Central memory CD4-positive, alpha-beta T cell (primary cell): Measurements from ENCODE around the gene PBRM1.
"Not testable (repeated sequence)": the region's sequence is repeated elsewhere in the genome, so short reads cannot be mapped to it uniquely, and the experiment has no call there.

Experiments
- DNase-seq: peaks from one replicate; pipeline ENCODE4 v3.0.0; 2022
- total RNA-seq, 3 experiments: gene quantifications; one replicate each; lab custom pipeline; 2026; lab: John Stamatoyannopoulos, UW

The PBRM1 gene
- 145 to 185 (median 166) reads per million in 3 experiments for total RNA-seq

- peak; percentile 94 for DNase-seq
Measured at GRCh38 chr3:52685709-52686691, at the start of gene PBRM1, which contains the start of gene GNL3. PBRM1 (minus strand) TSS chr3:52685913. GNL3 (plus strand) TSS chr3:52686032; CDS start chr3:52686093, 61 bp downstream.

- DNase-seq = no peak
Measured at GRCh38 chr3:52733256-52733891, 47.7 kb upstream of the PBRM1 start.

DNA sequence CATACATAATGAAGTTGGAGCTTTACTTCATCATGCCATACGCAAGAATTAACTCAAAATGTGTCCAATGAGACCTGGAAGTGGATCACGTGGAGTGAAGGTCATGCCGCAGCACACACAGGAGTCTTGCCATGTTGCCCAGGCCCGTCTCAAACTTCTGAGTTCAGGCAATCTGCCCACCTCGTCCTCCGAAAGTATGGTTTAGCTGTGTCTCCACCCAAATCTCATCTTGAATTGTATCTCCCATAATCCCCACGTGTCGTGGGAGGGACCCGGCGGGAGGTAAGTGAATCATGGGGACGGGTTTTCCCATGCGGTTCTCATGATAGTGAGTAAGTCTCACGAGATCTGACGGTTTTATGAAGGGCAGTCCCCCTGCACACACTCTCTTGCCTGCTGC lies 45.9 kb upstream of the PBRM1 start:
- no peak for DNase-seq

GRCh38 chr3:52730681-52731080 lies 45.0 kb upstream of the PBRM1 start:
- no peak for DNase-seq

DNA sequence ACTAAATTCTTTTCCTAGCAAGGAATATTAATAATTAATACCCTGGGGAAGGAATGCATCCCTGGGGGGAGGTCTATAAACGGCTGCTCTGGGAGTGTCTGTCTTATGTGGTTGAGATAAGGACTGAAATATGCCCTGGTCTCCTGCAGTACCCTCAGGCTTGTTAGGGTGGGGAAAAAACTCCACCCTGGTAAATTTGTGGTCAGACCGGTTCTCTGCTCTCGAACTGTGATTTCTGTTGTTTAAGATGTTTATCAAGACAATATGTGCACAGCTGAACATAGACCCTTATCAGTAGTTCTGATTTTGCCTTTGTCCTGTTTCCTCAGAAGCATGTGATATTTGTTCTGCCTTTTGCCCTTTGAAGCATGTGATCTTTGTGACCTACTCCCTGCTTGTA lies 43.0 kb upstream of the PBRM1 start:
- not testable (repeated sequence) for DNase-seq

DNA sequence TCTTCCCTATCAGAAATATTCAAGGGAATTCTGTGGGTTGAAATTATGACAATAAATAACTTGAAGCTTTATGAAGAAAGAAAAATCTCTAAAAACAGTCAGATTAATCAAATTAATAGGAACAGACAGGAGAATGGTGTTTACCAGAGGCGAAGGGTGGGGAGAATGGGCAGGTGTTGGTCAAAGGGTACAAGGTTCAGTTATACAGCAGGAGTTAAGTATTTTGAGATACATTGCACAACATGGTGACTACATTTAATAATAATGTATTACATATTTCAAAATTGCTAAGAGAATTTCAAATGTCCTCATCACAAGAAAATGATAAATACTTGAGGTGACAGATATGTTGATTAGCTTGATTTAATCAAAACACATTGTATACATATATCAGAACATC lies 38.8 kb upstream of the PBRM1 start:
- DNase-seq = no peak

- DNase-seq = no peak
Measured at GRCh38 chr3:52723935-52724334, 38.2 kb upstream of the PBRM1 start.

- no peak for DNase-seq
Measured at GRCh38 chr3:52722491-52722890, 36.8 kb upstream of the PBRM1 start.

GRCh38 chr3:52721730-52722008 lies 36.0 kb upstream of the PBRM1 start:
- DNase-seq = no peak

DNA sequence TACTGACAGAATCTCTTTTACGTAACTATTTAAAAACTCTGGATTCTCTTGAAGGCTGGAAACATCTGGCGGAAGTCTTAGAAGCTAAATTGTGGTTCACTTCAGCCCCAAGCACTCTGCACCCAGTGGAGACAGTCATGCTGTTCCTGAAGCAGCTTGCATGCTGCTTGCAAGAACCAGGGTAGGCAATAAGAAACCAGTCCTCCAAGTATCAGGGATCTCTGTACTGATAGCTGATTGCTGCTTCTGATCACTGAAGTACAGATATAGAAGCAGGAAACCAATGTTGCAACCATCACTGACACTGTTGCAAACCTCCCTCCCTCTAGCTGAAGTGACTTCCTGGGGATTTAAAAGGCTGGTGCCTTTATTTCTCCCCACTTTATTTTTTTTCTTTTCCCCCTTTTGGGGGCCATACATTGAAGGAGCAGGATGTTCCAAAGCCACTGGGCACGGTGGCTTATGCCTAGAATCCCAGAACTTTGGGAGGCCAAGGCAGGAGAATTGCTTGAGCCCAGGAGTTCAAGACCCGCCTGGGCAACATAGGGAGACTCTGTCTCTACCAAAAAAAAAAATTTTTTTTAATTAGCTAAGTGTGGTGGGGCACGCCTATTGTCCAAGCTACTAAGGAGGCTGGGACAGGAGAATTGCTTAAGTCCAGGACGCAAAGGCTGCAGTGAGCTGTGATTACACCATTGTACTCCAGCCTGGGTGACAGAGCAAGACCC lies 35.5 kb upstream of the PBRM1 start:
- peak; percentile 29 for DNase-seq

GRCh38 chr3:52719618-52720017 lies 33.9 kb upstream of the PBRM1 start:
- no peak for DNase-seq

- no peak for DNase-seq
Measured at GRCh38 chr3:52715714-52716305, 30.1 kb upstream of the PBRM1 start.

GRCh38 chr3:52714335-52715302 lies 28.9 kb upstream of the PBRM1 start:
- DNase-seq = no peak

- no peak for DNase-seq
Measured at GRCh38 chr3:52712291-52713212, 26.8 kb upstream of the PBRM1 start.

DNA sequence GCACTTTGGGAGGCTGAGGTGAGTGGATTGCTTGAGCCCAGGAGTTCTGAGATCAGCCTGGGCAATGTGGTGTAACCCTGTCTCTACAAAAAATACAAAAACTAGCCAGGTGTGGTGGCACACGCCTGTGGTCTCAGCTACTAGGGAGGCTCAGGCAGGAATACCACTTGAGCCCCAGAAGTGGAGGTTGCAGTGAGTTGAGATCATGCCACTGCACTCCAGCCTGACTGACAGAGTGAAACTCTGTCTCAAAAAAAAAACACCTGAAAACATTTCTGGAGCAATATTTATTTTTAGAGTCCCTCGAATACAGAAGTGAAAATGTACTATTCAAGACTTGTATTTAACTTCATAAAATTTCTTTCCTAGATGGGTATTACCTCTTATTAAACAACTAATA lies 24.8 kb upstream of the PBRM1 start:
- no peak for DNase-seq

DNA sequence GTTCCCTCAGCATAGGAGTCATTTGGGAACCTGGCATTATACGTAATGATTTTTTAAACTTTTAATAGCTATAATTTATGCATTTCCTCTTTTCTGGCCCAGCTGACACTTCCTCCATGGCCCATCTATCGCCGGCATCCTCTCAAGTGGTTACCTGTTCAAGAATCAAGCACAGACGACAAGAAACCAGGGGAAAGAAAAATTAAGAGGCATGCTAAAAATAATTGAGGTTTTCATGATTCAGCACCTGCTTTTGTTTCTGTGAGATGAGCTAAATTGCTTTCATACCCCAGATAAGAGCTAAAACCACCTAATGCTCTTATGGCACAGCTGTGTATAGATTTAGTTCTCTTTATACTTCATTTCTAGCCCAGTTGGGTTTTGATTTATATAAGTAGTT lies 21.9 kb upstream of the PBRM1 start:
- no peak for DNase-seq

DNA sequence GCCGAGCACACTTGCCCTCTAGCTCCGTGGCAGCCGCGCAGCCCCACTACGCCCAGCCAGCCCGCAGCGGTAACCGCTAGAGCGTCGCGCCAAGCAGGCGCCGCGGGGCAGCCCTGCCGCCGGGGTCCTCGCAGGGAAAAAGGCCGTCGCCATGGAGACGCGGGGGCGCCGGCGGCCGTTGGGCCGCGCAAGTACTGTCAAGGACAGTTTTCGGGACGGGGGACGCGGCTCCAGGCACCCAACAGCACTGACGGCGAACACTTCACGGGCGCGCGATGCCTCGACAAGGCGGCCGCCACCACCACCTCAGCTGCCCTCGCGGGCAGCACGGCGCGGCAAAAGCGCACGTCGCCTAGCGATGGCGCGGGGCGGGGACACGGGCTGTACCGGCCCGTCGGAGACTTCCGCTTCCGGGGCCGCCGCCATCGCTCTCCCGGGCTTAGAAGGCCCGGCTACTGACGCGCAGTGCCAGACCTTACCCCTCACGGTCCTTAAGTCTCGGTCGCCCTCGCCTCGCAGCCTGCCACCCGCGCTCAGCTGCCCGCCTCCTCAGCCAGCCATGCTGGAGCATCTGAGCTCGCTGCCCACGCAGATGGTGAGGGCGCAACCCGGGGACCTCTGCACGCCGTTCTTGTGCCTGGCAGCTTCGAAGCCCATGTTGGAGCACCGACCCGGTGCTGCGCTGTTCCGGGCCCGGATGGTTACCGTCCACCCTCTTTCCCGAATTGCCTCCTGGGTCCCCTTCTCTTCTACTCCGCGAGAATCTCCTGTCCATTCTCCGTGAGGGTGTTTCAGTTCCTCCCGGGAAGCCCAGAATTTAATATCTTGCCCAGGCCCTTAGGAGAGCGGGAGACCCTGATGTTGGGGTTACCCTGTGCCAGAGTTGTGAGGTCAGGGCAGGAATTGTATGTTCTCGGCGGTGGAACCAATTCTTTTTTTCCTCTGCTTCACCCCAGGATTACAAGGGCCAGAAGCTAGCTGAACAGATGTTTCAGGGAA lies 20.3 kb upstream of the PBRM1 start, which contains the start of the genes GLT8D1 and SPCS1:
Gene GLT8D1 (minus strand): TSS at position 104 of the 999 bp plus-strand sequence. CDS start 5,331 bp downstream, outside the sequence.
Gene SPCS1 (plus strand): TSS at position 419 of the 999 bp plus-strand sequence. CDS start 141 bp downstream, at position 560.
- DNase-seq = peak; percentile 87

- DNase-seq = no peak
Measured at GRCh38 chr3:52705438-52705687, 19.6 kb upstream of the PBRM1 start.
